ENCODE data around the gene TASP1. TPM values are rescaled to one million over a fixed set of nuclear protein-coding genes. Genes with fewer than 3 reads are reported as not detected.
A peak's percentile ranks its signal among the peaks of the same experiment; 100 is the strongest.

The TASP1 gene
- total RNA-seq = 10 to 100 TPM; 11.0 to 11.5 TPM

GRCh38 chr20:13638496-13639149 is at the start of gene TASP1:
Gene TASP1, minus strand, starts transcription at chr20:13638932. Its CDS starts 8,854 bp downstream, at chr20:13630078.
- no peaks in the 10 kb centered on the region for H3K27me3 Mint-ChIP-seq
- peaks cover 25% of the 10 kb centered on the region for H3K4me1 Mint-ChIP-seq
- peaks cover 8% of the 10 kb centered on the region for H3K36me3 Mint-ChIP-seq
- DNase-seq = peak; percentile 94
- no peaks in the 10 kb centered on the region for H3K9me3 Mint-ChIP-seq
- peak within 1 kb of the TSS; percentile 97 for H3K4me3 Mint-ChIP-seq
- H3K27ac Mint-ChIP-seq = peak within 1 kb of the TSS; percentile 89

- no peak overlapping the region for H3K4me3 Mint-ChIP-seq
- H3K27me3 Mint-ChIP-seq = peaks cover 29% of the 10 kb centered on the region
- H3K9me3 Mint-ChIP-seq = no peaks in the 10 kb centered on the region
- H3K36me3 Mint-ChIP-seq = no peaks in the 10 kb centered on the region
- H3K4me1 Mint-ChIP-seq = peaks cover 4% of the 10 kb centered on the region
- no peak overlapping the region for H3K27ac Mint-ChIP-seq
- no peak for DNase-seq
Measured at GRCh38 chr20:13687815-13688214, 49.1 kb upstream of the TASP1 start.

GRCh38 chr20:13685623-13686022 is 46.9 kb upstream of the TASP1 start:
- no peak overlapping the region for H3K4me3 Mint-ChIP-seq
- H3K27ac Mint-ChIP-seq = no peak overlapping the region
- DNase-seq = no peak
- H3K4me1 Mint-ChIP-seq = peaks cover 4% of the 10 kb centered on the region
- peaks cover 29% of the 10 kb centered on the region for H3K27me3 Mint-ChIP-seq
- H3K9me3 Mint-ChIP-seq = no peaks in the 10 kb centered on the region
- H3K36me3 Mint-ChIP-seq = no peaks in the 10 kb centered on the region

- Mint-ChIP-seq H3K9me3 (no peaks in the 10 kb centered on the region), H3K27ac (no peak overlapping the region), H3K27me3 (peaks cover 29% of the 10 kb centered on the region), H3K36me3 (no peaks in the 10 kb centered on the region), H3K4me3 (no peak overlapping the region), H3K4me1 (peaks cover 4% of the 10 kb centered on the region)
- no peak for DNase-seq
Measured at GRCh38 chr20:13684566-13685222, 46.0 kb upstream of the TASP1 start.

GRCh38 chr20:13683833-13684232 is 45.1 kb upstream of the TASP1 start:
- Mint-ChIP-seq H3K27ac (no peak overlapping the region), H3K4me1 (peaks cover 4% of the 10 kb centered on the region), H3K36me3 (no peaks in the 10 kb centered on the region), H3K27me3 (peaks cover 29% of the 10 kb centered on the region), H3K4me3 (no peak overlapping the region), H3K9me3 (no peaks in the 10 kb centered on the region)
- no peak for DNase-seq

- no peak overlapping the region for H3K27ac Mint-ChIP-seq
- no peak for DNase-seq
- H3K27me3 Mint-ChIP-seq = peaks cover 20% of the 10 kb centered on the region
- H3K4me1 Mint-ChIP-seq = peaks cover 4% of the 10 kb centered on the region
- no peak overlapping the region for H3K4me3 Mint-ChIP-seq
- H3K9me3 Mint-ChIP-seq = no peaks in the 10 kb centered on the region
- H3K36me3 Mint-ChIP-seq = no peaks in the 10 kb centered on the region
Measured at GRCh38 chr20:13681248-13682125, 42.8 kb upstream of the TASP1 start.

GRCh38 chr20:13678944-13679343 is 40.2 kb upstream of the TASP1 start:
- Mint-ChIP-seq H3K9me3 (no peaks in the 10 kb centered on the region), H3K4me1 (no peaks in the 10 kb centered on the region), H3K36me3 (no peaks in the 10 kb centered on the region), H3K27me3 (peaks cover 8% of the 10 kb centered on the region), H3K4me3 (no peak overlapping the region), H3K27ac (no peak overlapping the region)
- no peak for DNase-seq

GRCh38 chr20:13677241-13677640 is 38.5 kb upstream of the TASP1 start:
- H3K4me3 Mint-ChIP-seq = no peak overlapping the region
- H3K4me1 Mint-ChIP-seq = no peaks in the 10 kb centered on the region
- H3K9me3 Mint-ChIP-seq = no peaks in the 10 kb centered on the region
- no peak overlapping the region for H3K27ac Mint-ChIP-seq
- no peak for DNase-seq
- H3K27me3 Mint-ChIP-seq = no peaks in the 10 kb centered on the region
- no peaks in the 10 kb centered on the region for H3K36me3 Mint-ChIP-seq

- no peaks in the 10 kb centered on the region for H3K27me3 Mint-ChIP-seq
- no peaks in the 10 kb centered on the region for H3K36me3 Mint-ChIP-seq
- no peak for DNase-seq
- H3K4me1 Mint-ChIP-seq = no peaks in the 10 kb centered on the region
- H3K9me3 Mint-ChIP-seq = no peaks in the 10 kb centered on the region
- H3K27ac Mint-ChIP-seq = no peak overlapping the region
- H3K4me3 Mint-ChIP-seq = no peak overlapping the region
Measured at GRCh38 chr20:13676682-13677081, 38.0 kb upstream of the TASP1 start.

- no peaks in the 10 kb centered on the region for H3K9me3 Mint-ChIP-seq
- no peaks in the 10 kb centered on the region for H3K4me1 Mint-ChIP-seq
- no peak for DNase-seq
- peaks cover 7% of the 10 kb centered on the region for H3K27me3 Mint-ChIP-seq
- H3K36me3 Mint-ChIP-seq = no peaks in the 10 kb centered on the region
- no peak overlapping the region for H3K27ac Mint-ChIP-seq
- no peak overlapping the region for H3K4me3 Mint-ChIP-seq
Measured at GRCh38 chr20:13672690-13673089, 34.0 kb upstream of the TASP1 start.

- Mint-ChIP-seq H3K9me3 (no peaks in the 10 kb centered on the region), H3K36me3 (no peaks in the 10 kb centered on the region), H3K27ac (no peak overlapping the region), H3K4me3 (no peak overlapping the region), H3K27me3 (peaks cover 7% of the 10 kb centered on the region), H3K4me1 (no peaks in the 10 kb centered on the region)
- DNase-seq = no peak
Measured at GRCh38 chr20:13671916-13672378, 33.2 kb upstream of the TASP1 start.

- Mint-ChIP-seq H3K36me3 (no peaks in the 10 kb centered on the region), H3K4me3 (no peak overlapping the region), H3K27ac (no peak overlapping the region), H3K9me3 (no peaks in the 10 kb centered on the region), H3K27me3 (peaks cover 7% of the 10 kb centered on the region), H3K4me1 (no peaks in the 10 kb centered on the region)
- DNase-seq = no peak
Measured at GRCh38 chr20:13671512-13671911, 32.8 kb upstream of the TASP1 start.

- H3K27me3 Mint-ChIP-seq = peaks cover 7% of the 10 kb centered on the region
- DNase-seq = no peak
- H3K36me3 Mint-ChIP-seq = no peaks in the 10 kb centered on the region
- no peak overlapping the region for H3K4me3 Mint-ChIP-seq
- no peaks in the 10 kb centered on the region for H3K4me1 Mint-ChIP-seq
- no peak overlapping the region for H3K27ac Mint-ChIP-seq
- no peaks in the 10 kb centered on the region for H3K9me3 Mint-ChIP-seq
Measured at GRCh38 chr20:13670160-13670559, 31.4 kb upstream of the TASP1 start.

GRCh38 chr20:13665709-13666395 is 27.1 kb upstream of the TASP1 start:
- no peak for DNase-seq
- Mint-ChIP-seq H3K4me3 (no peak overlapping the region), H3K9me3 (no peaks in the 10 kb centered on the region), H3K27me3 (peaks cover 14% of the 10 kb centered on the region), H3K36me3 (no peaks in the 10 kb centered on the region), H3K27ac (no peak overlapping the region), H3K4me1 (no peaks in the 10 kb centered on the region)
